ENCODE results near the gene STAT4. TPM values are rescaled to one million over a fixed set of nuclear protein-coding genes. Genes with fewer than 3 reads are reported as not detected.
"Not testable (repeated sequence)": the region's sequence is repeated elsewhere in the genome, so short reads cannot be mapped to it uniquely, and the experiment has no call there.

The STAT4 gene
- total RNA-seq, 2 experiments from 2014 or later, result 70.8 to 72.2 TPM

DNA sequence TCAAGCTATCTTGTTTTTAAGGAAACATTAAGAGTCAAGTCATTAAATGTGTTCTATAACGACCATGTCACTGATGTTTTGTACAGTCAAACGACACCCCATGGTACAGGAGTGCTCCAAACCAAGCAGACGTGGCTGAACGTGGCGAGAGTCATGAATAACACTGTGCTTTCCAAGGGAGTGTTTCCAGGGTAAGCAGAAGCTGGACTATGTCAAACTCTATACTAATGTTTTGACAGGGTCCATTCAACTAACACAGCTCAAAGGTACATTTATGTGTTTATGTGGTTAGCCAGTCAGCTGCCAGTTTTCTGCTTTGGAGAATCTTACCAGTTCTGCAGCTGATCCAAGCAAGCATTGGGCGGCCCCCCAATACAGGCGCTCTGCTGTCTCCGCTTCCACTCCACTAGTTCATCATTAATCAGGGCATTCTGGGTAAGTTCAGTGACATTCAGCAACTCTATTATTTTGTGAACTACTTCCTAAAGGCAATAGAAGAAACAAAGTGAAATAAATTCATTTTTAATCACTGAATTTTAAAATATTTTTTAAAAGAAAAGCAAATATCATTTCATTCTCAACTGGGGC lies 153.2 kb downstream of the STAT4 start:
- DNase-seq (no peak), ATAC-seq (no peak)
- intact Hi-C loops (cut with micrococcal nuclease), result no loop called here
- Mint-ChIP-seq H3K36me3 (ENCODE audit: low read depth) (peaks cover 89% of the 10 kb centered on the region), H3K9me3 (peaks cover 12% of the 10 kb centered on the region), H3K4me3 (no peak overlapping the region), H3K27me3 (no peaks in the 10 kb centered on the region), H3K27ac (peak overlapping the region; percentile 65), H3K4me1 (ENCODE audit: low read depth) (peaks cover 62% of the 10 kb centered on the region)
- POLR2A ChIA-PET, result interaction anchor here (0.8 to 13.6 kb wide), 9 partner anchors 10 to 153 kb away, joined by 3 to 144 read pairs (median 5); partner anchors contain the start of gene STAT1
- TF ChIP-seq CTCF (IDR thresholded peaks at IDR 0.05), result no peak
- CTCF ChIA-PET, result interaction anchor here (1.0 to 2.4 kb wide), 4 partner anchors 9 to 54 kb away, joined by 3 to 8 read pairs (median 6); no protein-coding TSS in a partner anchor

- ChIA-PET POLR2A (interaction anchor here (0.9 to 13.6 kb wide), 10 partner anchors 8 to 153 kb away, joined by 3 to 144 read pairs (median 3); partner anchors contain the start of gene STAT1), CTCF (interaction anchor here (1.0 to 2.4 kb wide), 5 partner anchors 9 to 55 kb away, joined by 3 to 8 read pairs (median 5); no protein-coding TSS in a partner anchor)
- TF ChIP-seq CTCF (IDR thresholded peaks at IDR 0.05), result no peak
- peak overlapping the region; percentile 65 for H3K27ac Mint-ChIP-seq
- H3K4me1 Mint-ChIP-seq (ENCODE audit: low read depth), result peaks cover 58% of the 10 kb centered on the region
- no peak for ATAC-seq
- H3K4me3 Mint-ChIP-seq, result no peak overlapping the region
- DNase-seq, result no peak
- intact Hi-C loops (cut with micrococcal nuclease), result no loop called here
- H3K27me3 Mint-ChIP-seq, result no peaks in the 10 kb centered on the region
- H3K36me3 Mint-ChIP-seq (ENCODE audit: low read depth), result peaks cover 89% of the 10 kb centered on the region
- H3K9me3 Mint-ChIP-seq, result peaks cover 12% of the 10 kb centered on the region
These were observed 153.8 kb downstream of the STAT4 start for GRCh38 chr2:190996947-190997346.

DNA sequence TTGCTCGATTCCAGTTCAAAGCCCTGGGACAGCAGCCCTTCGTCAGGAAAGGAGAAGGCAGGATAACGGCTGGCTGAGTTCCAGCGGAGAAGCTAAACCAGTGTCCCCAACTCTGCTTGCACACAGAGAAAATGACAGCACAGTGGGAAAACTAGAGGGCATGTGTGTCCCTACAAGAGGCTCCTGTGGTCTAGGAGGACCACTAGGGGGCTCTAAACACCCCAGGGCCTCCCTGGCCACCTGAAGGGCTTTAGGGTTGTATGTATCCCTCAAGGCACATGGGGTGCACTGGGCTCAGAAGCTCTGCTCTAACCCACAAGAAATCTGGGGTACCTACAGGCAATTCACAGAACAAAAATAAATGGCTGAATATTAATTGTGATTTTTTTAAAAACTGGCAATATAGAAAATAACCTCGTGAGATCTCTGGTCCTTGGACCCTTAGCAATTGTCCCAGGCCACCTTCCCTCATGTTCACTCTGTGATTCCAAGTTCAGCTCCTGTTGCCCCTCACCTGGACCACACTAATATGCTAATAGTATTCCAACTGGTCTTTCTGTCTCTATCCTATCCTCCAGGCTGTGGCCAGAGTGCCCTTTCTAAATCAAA lies 154.4 kb downstream of the STAT4 start:
- peaks cover 12% of the 10 kb centered on the region for H3K9me3 Mint-ChIP-seq
- H3K36me3 Mint-ChIP-seq (ENCODE audit: low read depth), result peaks cover 89% of the 10 kb centered on the region
- no peaks in the 10 kb centered on the region for H3K27me3 Mint-ChIP-seq
- peak; percentile 41 for TF ChIP-seq CTCF (IDR thresholded peaks at IDR 0.05)
- CTCF ChIA-PET, result interaction anchor here (1.0 to 2.4 kb wide), 5 partner anchors 8 to 55 kb away, joined by 3 to 8 read pairs (median 5); no protein-coding TSS in a partner anchor
- ATAC-seq (peak; percentile 49), DNase-seq (peak; percentile 42)
- intact Hi-C loops (cut with micrococcal nuclease), result no loop called here
- peaks cover 58% of the 10 kb centered on the region for H3K4me1 Mint-ChIP-seq (ENCODE audit: low read depth)
- no peak overlapping the region for H3K4me3 Mint-ChIP-seq
- POLR2A ChIA-PET, result interaction anchor here (0.9 to 13.6 kb wide), 8 partner anchors 8 to 154 kb away, joined by 3 to 144 read pairs (median 6); partner anchors contain the start of gene STAT1
- peak overlapping the region; percentile 65 for H3K27ac Mint-ChIP-seq

DNA sequence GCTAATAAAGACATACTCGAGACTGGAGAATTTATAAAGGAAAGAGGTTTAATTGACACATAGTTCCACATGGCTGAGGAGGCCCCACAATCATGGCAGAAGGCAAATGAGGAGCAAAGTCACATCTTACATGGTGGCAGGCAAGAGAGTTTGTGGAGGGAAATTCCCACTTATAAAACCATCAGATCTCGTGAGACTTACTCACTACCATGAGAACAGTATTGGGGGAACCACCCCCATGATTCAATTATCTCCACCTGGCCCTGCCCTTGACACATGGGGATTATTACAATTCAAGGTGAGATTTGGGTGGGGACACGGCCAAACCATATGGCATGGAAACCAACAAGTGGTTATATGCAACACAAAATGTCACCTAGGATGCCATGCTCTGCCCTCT lies 155.5 kb downstream of the STAT4 start:
- Mint-ChIP-seq H3K9me3 (peaks cover 12% of the 10 kb centered on the region), H3K27ac (peak overlapping the region; percentile 71), H3K36me3 (ENCODE audit: low read depth) (peaks cover 86% of the 10 kb centered on the region), H3K4me1 (ENCODE audit: low read depth) (peaks cover 49% of the 10 kb centered on the region)
- H3K27me3 Mint-ChIP-seq; intact Hi-C loops (cut with micrococcal nuclease); H3K4me3 Mint-ChIP-seq; ATAC-seq; CTCF ChIA-PET; DNase-seq: not testable (repeated sequence)
- POLR2A ChIA-PET, result interaction anchor here (1.4 to 13.6 kb wide), 5 partner anchors 8 to 19 kb away, joined by 3 to 144 read pairs (median 25); partner anchors contain the start of gene STAT1

GRCh38 chr2:190994148-190994547 lies 156.6 kb downstream of the STAT4 start:
- TF ChIP-seq CTCF (IDR thresholded peaks at IDR 0.05), result no peak
- POLR2A ChIA-PET, result interaction anchor here (1.4 to 13.6 kb wide), 5 partner anchors 9 to 19 kb away, joined by 3 to 144 read pairs (median 25); partner anchors contain the start of gene STAT1
- H3K4me1 Mint-ChIP-seq (ENCODE audit: low read depth), result peaks cover 43% of the 10 kb centered on the region
- DNase-seq (no peak), ATAC-seq (no peak)
- peaks cover 12% of the 10 kb centered on the region for H3K9me3 Mint-ChIP-seq
- H3K27ac Mint-ChIP-seq, result peak overlapping the region; percentile 74
- CTCF ChIA-PET, result interaction anchor here (1.5 kb wide), 1 partner anchor 10 kb away, joined by 4 read pairs; no protein-coding TSS in a partner anchor
- intact Hi-C loops (cut with micrococcal nuclease), result no loop called here
- H3K27me3 Mint-ChIP-seq, result no peaks in the 10 kb centered on the region
- H3K4me3 Mint-ChIP-seq, result no peak overlapping the region
- H3K36me3 Mint-ChIP-seq (ENCODE audit: low read depth), result peaks cover 84% of the 10 kb centered on the region

Data from activated CD8-positive, alpha-beta T cell treated with anti-CD3 and anti-CD28 coated beads for 36 hours (primary cell).